HG03196 (cell line): Measurements from ENCODE around the gene SLC10A7.

Experiments used
- ATAC-seq: cut with Tn5 transposase; IDR thresholded peaks from one replicate; pipeline ENCODE4 v1.9.1; 2021; ENCODE audit not compliant: unreplicated experiment

Gene SLC10A7

DNA sequence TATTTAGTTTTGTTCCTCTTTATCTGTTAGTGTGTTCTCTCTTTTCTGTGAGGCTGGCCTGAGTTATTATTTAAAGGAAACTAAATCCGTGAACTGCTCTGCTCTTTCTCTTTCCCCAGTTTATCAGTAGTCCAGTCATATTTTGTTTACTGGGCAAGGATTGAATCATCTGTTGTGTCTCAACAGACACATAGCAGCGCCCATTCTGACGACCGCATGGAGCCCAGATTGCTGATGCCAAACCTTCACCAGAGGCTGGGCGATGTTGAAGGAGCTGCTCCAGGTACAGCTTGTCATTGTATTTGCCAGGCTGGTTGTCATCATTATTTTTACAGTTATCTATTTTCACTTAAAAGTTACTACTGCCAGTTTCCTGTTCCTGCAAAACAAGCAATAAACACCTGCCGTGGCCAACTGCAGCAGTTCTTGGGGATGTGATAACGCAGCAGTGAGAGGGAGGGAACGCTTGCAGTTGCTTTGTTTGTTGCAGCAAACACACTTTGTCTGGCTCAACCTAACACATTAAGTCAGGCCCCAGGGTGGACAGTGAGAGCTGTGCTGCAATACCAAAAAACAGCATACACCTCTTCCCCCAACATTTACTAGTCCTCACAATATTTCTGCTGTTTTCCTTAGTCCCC, 297.3 kb downstream of the SLC10A7 start:
- ATAC-seq, result no peak

GRCh38 chr4:146222313-146222712, 299.4 kb downstream of the SLC10A7 start:
- no peak for ATAC-seq

GRCh38 chr4:146214238-146214637, 307.5 kb downstream of the SLC10A7 start, which contains the start of gene REELD1:
TSS of gene REELD1 (plus strand) at chr4:146214538. CDS start at chr4:146216953, 2,415 bp downstream.
- ATAC-seq, result no peak

DNA sequence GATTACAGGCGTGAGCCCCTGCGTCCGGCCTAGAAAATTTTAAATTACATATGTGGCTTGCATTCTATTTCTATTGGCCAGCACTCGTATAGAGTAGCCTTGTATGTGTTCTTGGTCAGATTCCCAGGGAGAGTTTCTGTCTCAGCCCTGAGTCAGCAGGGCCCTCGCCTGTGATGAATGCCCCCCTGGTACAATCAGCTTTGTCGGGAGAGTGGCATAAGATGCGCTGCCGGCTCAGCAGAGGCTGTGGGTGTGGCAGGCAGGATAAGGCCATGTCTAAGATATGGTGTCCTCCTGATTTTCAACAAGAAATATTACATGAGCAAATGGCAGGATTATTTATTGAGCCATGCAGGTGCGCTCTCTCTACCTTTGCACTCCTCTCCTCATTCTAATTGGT, 309.0 kb downstream of the SLC10A7 start:
- no peak for ATAC-seq

- ATAC-seq, result no peak
Measured at GRCh38 chr4:146211440-146211839, 310.3 kb downstream of the SLC10A7 start.

GRCh38 chr4:146210890-146211289, 310.9 kb downstream of the SLC10A7 start:
- ATAC-seq, result no peak

GRCh38 chr4:146207410-146207809, 314.3 kb downstream of the SLC10A7 start:
- no peak for ATAC-seq
